ENCODE results near the gene OTP. TPM values are rescaled to one million over a fixed set of nuclear protein-coding genes. Genes with fewer than 3 reads are reported as not detected.

Gene OTP
- total and polyA plus RNA-seq, 10 of the 15 experiments (the other 5 are each of a cell fraction or from before 2014, with no cell fraction given), result 0.31 to 8.8 (median 2.4) TPM

GRCh38 chr5:77621440-77621839 is 17.1 kb downstream of the OTP start (continued):
- TF ChIP-seq, protein P1, sequence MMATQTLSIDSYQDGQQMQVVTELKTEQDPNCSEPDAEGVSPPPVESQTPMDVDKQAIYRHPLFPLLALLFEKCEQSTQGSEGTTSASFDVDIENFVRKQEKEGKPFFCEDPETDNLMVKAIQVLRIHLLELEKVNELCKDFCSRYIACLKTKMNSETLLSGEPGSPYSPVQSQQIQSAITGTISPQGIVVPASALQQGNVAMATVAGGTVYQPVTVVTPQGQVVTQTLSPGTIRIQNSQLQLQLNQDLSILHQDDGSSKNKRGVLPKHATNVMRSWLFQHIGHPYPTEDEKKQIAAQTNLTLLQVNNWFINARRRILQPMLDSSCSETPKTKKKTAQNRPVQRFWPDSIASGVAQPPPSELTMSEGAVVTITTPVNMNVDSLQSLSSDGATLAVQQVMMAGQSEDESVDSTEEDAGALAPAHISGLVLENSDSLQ (IDR thresholded peaks at IDR 0.05), result no peak
- TF ChIP-seq RAD51 (IDR thresholded peaks at IDR 0.05), result no peak
- TF ChIP-seq, protein P2, sequence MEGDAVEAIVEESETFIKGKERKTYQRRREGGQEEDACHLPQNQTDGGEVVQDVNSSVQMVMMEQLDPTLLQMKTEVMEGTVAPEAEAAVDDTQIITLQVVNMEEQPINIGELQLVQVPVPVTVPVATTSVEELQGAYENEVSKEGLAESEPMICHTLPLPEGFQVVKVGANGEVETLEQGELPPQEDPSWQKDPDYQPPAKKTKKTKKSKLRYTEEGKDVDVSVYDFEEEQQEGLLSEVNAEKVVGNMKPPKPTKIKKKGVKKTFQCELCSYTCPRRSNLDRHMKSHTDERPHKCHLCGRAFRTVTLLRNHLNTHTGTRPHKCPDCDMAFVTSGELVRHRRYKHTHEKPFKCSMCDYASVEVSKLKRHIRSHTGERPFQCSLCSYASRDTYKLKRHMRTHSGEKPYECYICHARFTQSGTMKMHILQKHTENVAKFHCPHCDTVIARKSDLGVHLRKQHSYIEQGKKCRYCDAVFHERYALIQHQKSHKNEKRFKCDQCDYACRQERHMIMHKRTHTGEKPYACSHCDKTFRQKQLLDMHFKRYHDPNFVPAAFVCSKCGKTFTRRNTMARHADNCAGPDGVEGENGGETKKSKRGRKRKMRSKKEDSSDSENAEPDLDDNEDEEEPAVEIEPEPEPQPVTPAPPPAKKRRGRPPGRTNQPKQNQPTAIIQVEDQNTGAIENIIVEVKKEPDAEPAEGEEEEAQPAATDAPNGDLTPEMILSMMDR (IDR thresholded peaks at IDR 0.05 in 2 of 3, conservative IDR thresholded peaks at IDR 0.05 in 1 of 3; ENCODE audit: control insufficient read depth in 2 of 3, extremely low read depth in 1 of 3, insufficient read depth in 1 of 3, low read depth in 3 of 3, low read length in 3 of 3), result no peak

DNA sequence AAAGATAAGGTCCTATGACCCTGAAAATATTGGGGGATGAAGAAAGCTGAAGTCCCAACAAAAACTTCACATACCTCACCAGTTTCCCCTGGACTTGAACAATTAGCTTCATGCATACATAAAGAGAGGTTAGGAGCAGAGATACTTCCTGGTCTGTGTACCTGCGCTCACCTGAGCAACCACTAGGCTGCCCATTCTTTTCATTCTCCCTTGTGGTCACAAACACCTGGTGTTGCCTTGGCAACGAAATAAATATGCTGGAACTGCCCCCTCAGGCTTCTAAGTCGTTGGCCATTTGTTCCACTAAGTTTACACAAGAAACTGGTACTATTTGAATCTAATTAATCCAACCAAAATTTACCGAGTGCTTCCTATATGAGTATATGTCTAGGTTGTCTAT is 18.1 kb downstream of the OTP start:
- Histone ChIP-seq H4K20me1 (ENCODE audit: control insufficient read depth, insufficient read depth) (no peaks in the 10 kb centered on the region), H3K79me2 (ENCODE audit: control insufficient read depth, insufficient read depth, low read length) (no peaks in the 10 kb centered on the region), H3K9me3 (replicated peaks; ENCODE audit: control insufficient read depth, insufficient read depth, low read length) (no peaks in the 10 kb centered on the region), H3K9ac (ENCODE audit: control insufficient read depth, insufficient read depth, low read length) (no peak overlapping the region), H3K4me1 (ENCODE audit: control insufficient read depth, insufficient read depth, low read length) (no peaks in the 10 kb centered on the region), H2AFZ (ENCODE audit: control insufficient read depth, low read depth, low read length) (no peak overlapping the region), H3K27me3 (replicated peaks in 1 of 2; ENCODE audit: control insufficient read depth in 2 of 2, insufficient read depth in 2 of 2, low read length in 1 of 2) (no peaks in the 10 kb centered on the region; a peak in 1 of 4 replicates), H3K4me3 (no peak overlapping the region), H3K27ac (ENCODE audit: control insufficient read depth, insufficient read depth) (no peak overlapping the region), H3K36me3 (ENCODE audit: control insufficient read depth in 2 of 2, insufficient read depth in 2 of 2, low read length in 1 of 2) (no peaks in the 10 kb centered on the region), H3K4me2 (ENCODE audit: control insufficient read depth, insufficient read depth) (no peak overlapping the region)
- ChIA-PET POLR2A (no interaction called here), SMC1A (ENCODE audit: uncharacterized antibody, unreplicated experiment) (interaction anchor here (1.6 to 3.1 kb wide), 2 partner anchors 21 to 60 kb away, joined by 4 to 12 read pairs; no protein-coding TSS in a partner anchor), RAD21 (ENCODE audit: unreplicated experiment) (interaction anchor here (0.9 kb wide), 1 partner anchor 10 kb away, joined by 3 read pairs; no protein-coding TSS in a partner anchor), CTCF (interaction anchor here (0.7 to 2.3 kb wide), 2 partner anchors 48 to 60 kb away, joined by 3 to 8 read pairs; no protein-coding TSS in a partner anchor)
- 11% methylated on average over 4 of the region's 4 CpGs for WGBS (ENCODE audit: insufficient coverage, insufficient replicate concordance, low lambda C conversion rate, missing lambda C conversion rate)
- BruUV-seq (replicated peaks), result no TSS peak
- ATAC-seq, result peak; percentile 65
- in situ Hi-C loops (cut with MboI) (no loop called here), intact Hi-C loops (cut with micrococcal nuclease; ENCODE audit: unreplicated experiment) (no loop called here)
- TF ChIP-seq SMARCA5 (IDR thresholded peaks at IDR 0.05) (no peak), RUNX3 (IDR thresholded peaks at IDR 0.05; ENCODE audit: low read length) (peak; percentile 58), BMI1 (IDR thresholded peaks at IDR 0.05; ENCODE audit: borderline replicate concordance) (peak; percentile 70), EGR1 (IDR thresholded peaks at IDR 0.05; ENCODE audit: borderline replicate concordance in 1 of 2, low read depth in 2 of 2, low read length in 2 of 2) (no peak), SUPT20H (IDR thresholded peaks at IDR 0.05; ENCODE audit: borderline replicate concordance, control insufficient read depth, low read depth, low read length) (no peak)
- TF ChIP-seq, protein P3, sequence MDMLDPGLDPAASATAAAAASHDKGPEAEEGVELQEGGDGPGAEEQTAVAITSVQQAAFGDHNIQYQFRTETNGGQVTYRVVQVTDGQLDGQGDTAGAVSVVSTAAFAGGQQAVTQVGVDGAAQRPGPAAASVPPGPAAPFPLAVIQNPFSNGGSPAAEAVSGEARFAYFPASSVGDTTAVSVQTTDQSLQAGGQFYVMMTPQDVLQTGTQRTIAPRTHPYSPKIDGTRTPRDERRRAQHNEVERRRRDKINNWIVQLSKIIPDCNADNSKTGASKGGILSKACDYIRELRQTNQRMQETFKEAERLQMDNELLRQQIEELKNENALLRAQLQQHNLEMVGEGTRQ (IDR thresholded peaks at IDR 0.05; ENCODE audit: borderline replicate concordance, low read depth, low read length), result no peak
- TF ChIP-seq, protein P2 (IDR thresholded peaks at IDR 0.05 in 2 of 3, conservative IDR thresholded peaks at IDR 0.05 in 1 of 3; ENCODE audit: control insufficient read depth in 2 of 3, extremely low read depth in 1 of 3, insufficient read depth in 1 of 3, low read depth in 3 of 3, low read length in 3 of 3), result peak in 1 of 3 experiments; percentile 11; a peak in 1 of 6 replicates
- FAIRE-seq, result no peak
- DNase-seq (ENCODE audit: low read depth, low spot score), result no peak
